GM12874 (cell line): ENCODE results near the gene GRIN1.

Experiments used
- CTCF ChIP-seq: IDR thresholded peaks from 2 replicates; pipeline ENCODE4 v1.5.1; 2011; ENCODE audit warnings: low read depth, mild to moderate bottlenecking, control low read depth, low read length, moderate library complexity; ENCODE audit not compliant: insufficient read depth

GRIN1 gene

GRCh38 chr9:137138722-137139467 lies at the start of gene GRIN1:
Gene GRIN1, plus strand, starts transcription at chr9:137139154. Its CDS starts 333 bp downstream, at chr9:137139487.
- TF ChIP-seq CTCF, result no peak

GRCh38 chr9:137089232-137089947 lies 49.6 kb upstream of the GRIN1 start:
- no peak for TF ChIP-seq CTCF

- peak; percentile 56 for TF ChIP-seq CTCF
Observed at GRCh38 chr9:137095664-137096517, 43.1 kb upstream of the GRIN1 start.

GRCh38 chr9:137096785-137097546 lies 42.0 kb upstream of the GRIN1 start:
- no peak for TF ChIP-seq CTCF

- TF ChIP-seq CTCF, result no peak
Observed at GRCh38 chr9:137097761-137098462, 41.0 kb upstream of the GRIN1 start.

GRCh38 chr9:137099231-137099630 lies 39.7 kb upstream of the GRIN1 start:
- TF ChIP-seq CTCF, result no peak
